RWPE2 (cell line): ENCODE data around the gene SHMT2.

ENCODE experiments used
- ATAC-seq: fragments of 200-7000 bp; cut with Tn5 transposase; 3 replicates; pipeline ENCODE4 v1.9.1; 2021; ENCODE audit warnings: low read depth
- DNase-seq: peaks from one replicate; pipeline ENCODE4 v3.0.0-alpha.2; 2020; ENCODE audit warnings: low spot score
- H3K27ac ChIP-seq: fragments of 450-650 bp; 2 replicates; pipeline ENCODE4 v1.5.1; 2017; ENCODE audit warnings: mild to moderate bottlenecking; ENCODE audit not compliant: poor library complexity, severe bottlenecking
- H3K27me3 ChIP-seq: fragments of 250-450 bp; sonication (Bioruptor Pico); 2 replicates; pipeline ENCODE4 v1.5.1; 2021; ENCODE audit warnings: mild to moderate bottlenecking, moderate library complexity; ENCODE audit not compliant: insufficient read depth, poor library complexity, severe bottlenecking
- H3K36me3 ChIP-seq: fragments of 250-450 bp; sonication (Bioruptor Pico); 2 replicates; pipeline ENCODE4 v1.5.1; 2020; ENCODE audit warnings: low read depth, mild to moderate bottlenecking, moderate library complexity
- H3K4me1 ChIP-seq: fragments of 250-450 bp; sonication (Bioruptor Pico); 2 replicates; pipeline ENCODE4 v1.5.1; 2021; ENCODE audit warnings: mild to moderate bottlenecking, moderate library complexity; ENCODE audit not compliant: insufficient read depth, poor library complexity, severe bottlenecking
- H3K4me3 ChIP-seq: fragments of 250-450 bp; sonication (Bioruptor Pico); 2 replicates; pipeline ENCODE4 v1.5.1; 2021; ENCODE audit warnings: mild to moderate bottlenecking, moderate library complexity; ENCODE audit not compliant: severe bottlenecking
- H3K9me3 ChIP-seq: fragments of 250-450 bp; sonication (Bioruptor Pico); 2 replicates; pipeline ENCODE4 v1.5.1; 2021; ENCODE audit warnings: mild to moderate bottlenecking, moderate library complexity; ENCODE audit not compliant: severe bottlenecking
- CTCF ChIP-seq: fragments of 450-650 bp; IDR thresholded peaks from one replicate; pipeline ENCODE4 v1.5.1; 2017; ENCODE audit warnings: mild to moderate bottlenecking, moderate library complexity; ENCODE audit not compliant: poor library complexity, severe bottlenecking

The SHMT2 gene

GRCh38 chr12:57214398-57214781 lies 15.1 kb upstream of the SHMT2 start:
- H3K27me3 ChIP-seq: peaks cover 47% of the 10 kb centered on the region
- no peaks in the 10 kb centered on the region for H3K9me3 ChIP-seq
- ATAC-seq: peak; percentile 56
- H3K4me3 ChIP-seq: no peak overlapping the region
- H3K4me1 ChIP-seq: no peaks in the 10 kb centered on the region
- no peak overlapping the region for H3K27ac ChIP-seq
- peak; percentile 40 for TF ChIP-seq CTCF
- no peaks in the 10 kb centered on the region for H3K36me3 ChIP-seq
- no peak for DNase-seq

- Histone ChIP-seq H3K36me3 (no peaks in the 10 kb centered on the region), H3K4me1 (no peaks in the 10 kb centered on the region), H3K4me3 (no peak overlapping the region), H3K27ac (no peak overlapping the region), H3K9me3 (no peaks in the 10 kb centered on the region), H3K27me3 (peaks cover 54% of the 10 kb centered on the region)
- no peak for ATAC-seq
- no peak for DNase-seq
- no peak for TF ChIP-seq CTCF
Observed at GRCh38 chr12:57215065-57215464, 14.4 kb upstream of the SHMT2 start.

- Histone ChIP-seq H3K36me3 (no peaks in the 10 kb centered on the region), H3K4me3 (no peak overlapping the region), H3K9me3 (no peaks in the 10 kb centered on the region), H3K27ac (no peak overlapping the region), H3K27me3 (peaks cover 60% of the 10 kb centered on the region), H3K4me1 (no peaks in the 10 kb centered on the region)
- no peak for ATAC-seq
- TF ChIP-seq CTCF: no peak
- DNase-seq: no peak
Observed at GRCh38 chr12:57215668-57216013, 13.9 kb upstream of the SHMT2 start.

- no peak for DNase-seq
- H3K4me1 ChIP-seq: no peaks in the 10 kb centered on the region
- peak; percentile 9; the same call in 2 of the 3 replicates for ATAC-seq
- no peaks in the 10 kb centered on the region for H3K9me3 ChIP-seq
- no peak for TF ChIP-seq CTCF
- H3K27ac ChIP-seq: no peak within 1 kb of the TSS
- no peaks in the 10 kb centered on the region for H3K36me3 ChIP-seq
- peak within 1 kb of the TSS; percentile 36 for H3K4me3 ChIP-seq
- H3K27me3 ChIP-seq: peaks cover 66% of the 10 kb centered on the region
Observed at GRCh38 chr12:57216014-57216911, 13.2 kb upstream of the SHMT2 start, which contains the start of gene NXPH4. Gene NXPH4, plus strand, starts transcription at chr12:57216794. Its CDS starts 176 bp downstream, at chr12:57216970.
